Mucosa of descending colon (tissue), 3 donors: ENCODE data around the gene DLGAP4. TPM values are rescaled to one million over a fixed set of nuclear protein-coding genes. Genes with fewer than 3 reads are reported as not detected.

ENCODE experiments used
- ATAC-seq: fragments of 200-7000 bp; cut with Tn5 transposase; one replicate; pipeline ENCODE4 v1.9.1; 2020; ENCODE audit warnings: mild to moderate bottlenecking, moderate library complexity
- DNase-seq, 3 donors: peaks; one replicate each; pipeline ENCODE4 v3.0.0-alpha.2; 2020
- H3K36me3 ChIP-seq: fragments of 200-600 bp; one replicate; pipeline ENCODE4 v1.8.0; 2021; ENCODE audit warnings: low read depth, mild to moderate bottlenecking
- H3K4me1 ChIP-seq: fragments of 200-600 bp; one replicate; pipeline ENCODE4 v1.8.0; 2021; ENCODE audit warnings: low read depth, mild to moderate bottlenecking
- H3K4me3 ChIP-seq: fragments of 200-600 bp; one replicate; pipeline ENCODE4 v1.8.0; 2021; ENCODE audit warnings: mild to moderate bottlenecking
- H3K9me3 ChIP-seq: fragments of 200-600 bp; one replicate; pipeline ENCODE4 v1.8.0; 2021; ENCODE audit warnings: mild to moderate bottlenecking
- CTCF ChIP-seq: fragments of 200-600 bp; IDR thresholded peaks from one replicate; pipeline ENCODE4 v1.8.0; 2022; ENCODE audit warnings: antibody characterized with exemption, mild to moderate bottlenecking
- intact Hi-C, 2 donors: fragments of 100-400 bp; cut with DNase I in 1 of 2; cut with micrococcal nuclease in 1 of 2; formaldehyde crosslinking; loops; one replicate each; pipeline versions ENCODE4 v1.11.0 to v1.11.1; 2022; cut with DNase I, micrococcal nuclease
- total RNA-seq, 3 donors: library from RNA; stranded (reverse); fragmentation: NEBNext Ultra II Directional in 2 of 3; extraction: Animal tissue kit (Norgen Biotek cat#: 25700) in 2 of 3; gene quantifications; one replicate each; pipeline versions ENCODE4 v1.2.1 to v1.2.4, GENCODE V29; 2021 to 2023
- donor health status: DM: no; HTN: no; CAD: no; lungs with moderate emphysema.
- donor health status: DM: no; HTN: no; CAD: no.
- donor health status: DM: no; HTN: yes; CAD: no.

Gene DLGAP4
- total RNA-seq, 3 donors from 2014 or later, result 40.0 to 66.3 (median 43.5) TPM

GRCh38 chr20:36352843-36353553 is 46.9 kb downstream of the DLGAP4 start:
- intact Hi-C loops, result no loop called here
- no peak for TF ChIP-seq CTCF
- Histone ChIP-seq H3K36me3 (no peaks in the 10 kb centered on the region), H3K9me3 (no peaks in the 10 kb centered on the region), H3K4me3 (no peak overlapping the region), H3K4me1 (no peaks in the 10 kb centered on the region)
- DNase-seq (no peak), ATAC-seq (no peak)

DNA sequence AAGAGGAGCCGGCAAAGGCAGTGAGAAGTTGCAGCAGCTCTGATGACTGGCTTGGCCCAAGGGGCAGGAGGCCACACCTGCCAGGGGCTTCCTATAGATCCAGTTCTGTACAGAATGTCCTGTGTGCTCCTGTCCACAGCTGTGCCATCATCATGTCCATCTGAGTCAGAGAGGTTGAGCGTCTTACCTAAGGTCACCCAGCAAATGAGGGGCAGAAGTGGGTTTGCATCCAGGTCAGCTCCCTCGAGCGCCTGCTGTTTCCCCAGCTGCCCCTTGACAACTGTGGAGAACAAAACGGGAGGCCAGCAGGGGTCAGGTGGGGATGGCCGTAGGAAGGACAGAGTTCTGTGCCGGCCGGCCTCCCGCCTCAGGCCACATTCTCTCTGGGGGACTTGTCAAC is 47.6 kb downstream of the DLGAP4 start:
- Histone ChIP-seq H3K4me1 (no peaks in the 10 kb centered on the region), H3K36me3 (no peaks in the 10 kb centered on the region), H3K4me3 (no peak overlapping the region), H3K9me3 (no peaks in the 10 kb centered on the region)
- TF ChIP-seq CTCF, result no peak
- DNase-seq (no peak), ATAC-seq (no peak)
- intact Hi-C loops, result no loop called here

- intact Hi-C loops, result no loop called here
- no peaks in the 10 kb centered on the region for H3K9me3 ChIP-seq
- no peak overlapping the region for H3K4me3 ChIP-seq
- no peaks in the 10 kb centered on the region for H3K36me3 ChIP-seq
- no peak for ATAC-seq
- TF ChIP-seq CTCF, result no peak
- H3K4me1 ChIP-seq, result no peaks in the 10 kb centered on the region
- DNase-seq, result no peak
Measured at GRCh38 chr20:36355469-36356171, 49.5 kb downstream of the DLGAP4 start.

- DNase-seq (no peak), ATAC-seq (no peak)
- H3K9me3 ChIP-seq, result no peaks in the 10 kb centered on the region
- H3K4me1 ChIP-seq, result no peaks in the 10 kb centered on the region
- intact Hi-C loops, result no loop called here
- no peak for TF ChIP-seq CTCF
- H3K36me3 ChIP-seq, result no peaks in the 10 kb centered on the region
- H3K4me3 ChIP-seq, result no peak overlapping the region
Measured at GRCh38 chr20:36359668-36360406, 53.7 kb downstream of the DLGAP4 start.

DNA sequence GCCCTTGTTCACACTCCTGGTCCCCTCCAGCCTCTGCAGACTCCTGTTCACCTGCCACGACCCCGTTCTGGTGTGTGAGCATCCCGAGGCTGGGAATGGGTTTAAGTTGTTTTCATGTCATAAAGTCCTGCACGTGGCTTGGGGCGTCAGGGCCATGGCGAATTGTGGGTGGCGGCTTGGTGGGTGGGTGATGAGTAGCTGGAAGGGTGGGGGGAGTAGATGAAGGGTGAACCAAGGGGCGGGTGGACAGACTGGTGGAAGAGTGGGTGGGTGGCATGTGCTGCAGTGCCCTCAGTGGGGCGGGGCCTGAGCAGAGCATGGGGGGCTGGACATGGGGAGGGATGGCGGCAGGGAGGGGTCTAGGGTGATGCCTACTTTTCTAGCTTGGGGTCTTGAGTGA is 54.3 kb downstream of the DLGAP4 start:
- no peak for ATAC-seq

More for the DNA sequence above, 54.3 kb downstream of the DLGAP4 start:
- intact Hi-C loops, result no loop called here
- Histone ChIP-seq H3K4me1 (no peaks in the 10 kb centered on the region), H3K4me3 (no peak overlapping the region), H3K9me3 (no peaks in the 10 kb centered on the region), H3K36me3 (no peaks in the 10 kb centered on the region)
- TF ChIP-seq CTCF, result no peak
- DNase-seq, result no peak
